Stomach smooth muscle (tissue), 2 donors: Measurements from ENCODE around the gene SCTR.

Experiments
- H3K27ac ChIP-seq: one replicate; pipeline ENCODE4 v1.7.0; 2013; ENCODE audit warnings: mild to moderate bottlenecking, low read length, inconsistent platforms
- H3K27me3 ChIP-seq, 2 donors: one replicate each; pipeline ENCODE4 v1.7.0; 2013; ENCODE audit warnings: low read length in 2 of 2; ENCODE audit not compliant: insufficient read depth in 2 of 2, control insufficient read depth in 1 of 2
- H3K36me3 ChIP-seq, 2 donors: one replicate each; pipeline ENCODE4 v1.7.0; 2013; ENCODE audit warnings: low read length in 2 of 2; ENCODE audit not compliant: control insufficient read depth in 2 of 2, insufficient read depth in 2 of 2
- H3K4me1 ChIP-seq: one replicate; pipeline ENCODE4 v1.7.0; 2013; ENCODE audit warnings: low read length; ENCODE audit not compliant: control insufficient read depth, insufficient read depth
- H3K4me3 ChIP-seq, 2 donors: one replicate each; pipeline ENCODE4 v1.7.0; 2013; ENCODE audit warnings: low read length in 2 of 2
- H3K9ac ChIP-seq, 2 donors: one replicate each; pipeline ENCODE4 v1.7.0; 2013; ENCODE audit warnings: low read length in 2 of 2, mild to moderate bottlenecking in 1 of 2
- H3K9me3 ChIP-seq, 2 donors: one replicate each; pipeline ENCODE4 v1.7.0; 2013; ENCODE audit warnings: low read length in 2 of 2; ENCODE audit not compliant: control insufficient read depth in 2 of 2
- donor health status: healthy.
- donor health status: Pancreatic carcinoma.

SCTR gene

GRCh38 chr2:119512946-119513345 is 11.3 kb downstream of the SCTR start:
- Histone ChIP-seq H3K4me3 (no peak overlapping the region), H3K4me1 (peaks cover 3% of the 10 kb centered on the region), H3K27ac (no peak overlapping the region), H3K9me3 (no peaks in the 10 kb centered on the region), H3K9ac (no peak overlapping the region), H3K36me3 (no peaks in the 10 kb centered on the region), H3K27me3 (no peaks in the 10 kb centered on the region)

GRCh38 chr2:119511989-119512388 is 12.3 kb downstream of the SCTR start:
- no peak overlapping the region for H3K27ac ChIP-seq
- no peaks in the 10 kb centered on the region for H3K27me3 ChIP-seq
- H3K4me3 ChIP-seq: no peak overlapping the region
- H3K9me3 ChIP-seq: no peaks in the 10 kb centered on the region
- no peaks in the 10 kb centered on the region for H3K4me1 ChIP-seq
- no peaks in the 10 kb centered on the region for H3K36me3 ChIP-seq
- H3K9ac ChIP-seq: no peak overlapping the region

- no peak overlapping the region for H3K4me3 ChIP-seq
- no peak overlapping the region for H3K9ac ChIP-seq
- H3K27me3 ChIP-seq: no peaks in the 10 kb centered on the region
- H3K27ac ChIP-seq: no peak overlapping the region
- H3K9me3 ChIP-seq: no peaks in the 10 kb centered on the region
- no peaks in the 10 kb centered on the region for H3K4me1 ChIP-seq
- no peaks in the 10 kb centered on the region for H3K36me3 ChIP-seq
Observed at GRCh38 chr2:119508756-119509155, 15.5 kb downstream of the SCTR start.

- Histone ChIP-seq H3K27me3 (no peaks in the 10 kb centered on the region), H3K4me3 (no peak overlapping the region), H3K36me3 (no peaks in the 10 kb centered on the region), H3K9ac (no peak overlapping the region), H3K9me3 (no peaks in the 10 kb centered on the region), H3K27ac (no peak overlapping the region), H3K4me1 (peaks cover 2% of the 10 kb centered on the region)
Observed at GRCh38 chr2:119496682-119497081, 27.6 kb downstream of the SCTR start.

- Histone ChIP-seq H3K27ac (no peak overlapping the region), H3K4me1 (peaks cover 2% of the 10 kb centered on the region), H3K27me3 (no peaks in the 10 kb centered on the region), H3K4me3 (no peak overlapping the region), H3K36me3 (no peaks in the 10 kb centered on the region), H3K9ac (no peak overlapping the region), H3K9me3 (no peaks in the 10 kb centered on the region)
Observed at GRCh38 chr2:119495948-119496347, 28.3 kb downstream of the SCTR start.

- peaks cover 5% of the 10 kb centered on the region for H3K4me1 ChIP-seq
- H3K4me3 ChIP-seq: no peak overlapping the region
- no peak overlapping the region for H3K9ac ChIP-seq
- no peak overlapping the region for H3K27ac ChIP-seq
- H3K36me3 ChIP-seq: peaks cover 0 to 3% of the 10 kb centered on the region in 2 donors
- H3K27me3 ChIP-seq: no peaks in the 10 kb centered on the region
- no peaks in the 10 kb centered on the region for H3K9me3 ChIP-seq
Observed at GRCh38 chr2:119494163-119494790, 30.0 kb downstream of the SCTR start.

GRCh38 chr2:119491776-119492525 is 32.3 kb downstream of the SCTR start:
- no peak overlapping the region for H3K27ac ChIP-seq

GRCh38 chr2:119490653-119491195 is 33.6 kb downstream of the SCTR start:
- no peaks in the 10 kb centered on the region for H3K27me3 ChIP-seq
- no peaks in the 10 kb centered on the region for H3K9me3 ChIP-seq
- peaks cover 6% of the 10 kb centered on the region for H3K4me1 ChIP-seq
- H3K36me3 ChIP-seq: peaks cover 0 to 3% of the 10 kb centered on the region in 2 donors
- no peak overlapping the region for H3K9ac ChIP-seq
- no peak overlapping the region for H3K27ac ChIP-seq
- no peak overlapping the region for H3K4me3 ChIP-seq

More at GRCh38 chr2:119491776-119492525, 32.3 kb downstream of the SCTR start:
- Histone ChIP-seq H3K9me3 (no peaks in the 10 kb centered on the region), H3K9ac (no peak overlapping the region), H3K36me3 (peaks cover 0 to 3% of the 10 kb centered on the region in 2 donors), H3K4me1 (peaks cover 5% of the 10 kb centered on the region), H3K4me3 (no peak overlapping the region), H3K27me3 (no peaks in the 10 kb centered on the region)

- H3K9me3 ChIP-seq: no peaks in the 10 kb centered on the region
- no peak overlapping the region for H3K4me3 ChIP-seq
- H3K9ac ChIP-seq: no peak overlapping the region
- peaks cover 12% of the 10 kb centered on the region for H3K4me1 ChIP-seq
- no peaks in the 10 kb centered on the region for H3K27me3 ChIP-seq
- H3K27ac ChIP-seq: no peak overlapping the region
- H3K36me3 ChIP-seq: peaks cover 0 to 3% of the 10 kb centered on the region in 2 donors
Observed at GRCh38 chr2:119490106-119490505, 34.2 kb downstream of the SCTR start.

- Histone ChIP-seq H3K4me3 (no peak overlapping the region), H3K36me3 (peaks cover 0 to 3% of the 10 kb centered on the region in 2 donors), H3K9me3 (no peaks in the 10 kb centered on the region), H3K4me1 (peaks cover 14% of the 10 kb centered on the region), H3K27ac (no peak overlapping the region), H3K27me3 (no peaks in the 10 kb centered on the region), H3K9ac (no peak overlapping the region)
Observed at GRCh38 chr2:119489232-119489952, 34.9 kb downstream of the SCTR start.
